GM23248 (cell line): ENCODE measurements around the gene MEF2B. TPM values are rescaled to one million over a fixed set of nuclear protein-coding genes. Genes with fewer than 3 reads are reported as not detected.
"Not testable (repeated sequence)": the region's sequence is repeated elsewhere in the genome, so short reads cannot be mapped to it uniquely, and the experiment has no call there.

Experiments used
- DNase-seq: peaks from one replicate; pipeline ENCODE4 v3.0.0-alpha.2; 2015
- H2AFZ ChIP-seq: fragments of 200-600 bp; sonication (generic); 2 replicates; pipeline ENCODE4 v1.6.1; 2016; ENCODE audit warnings: antibody characterized with exemption
- H3F3A ChIP-seq: fragments of 200-600 bp; sonication (generic); 2 replicates; pipeline ENCODE4 v1.6.1; 2016; ENCODE audit warnings: mild to moderate bottlenecking, antibody characterized with exemption, mixed run types; ENCODE audit not compliant: insufficient read depth
- H3K27ac ChIP-seq: fragments of 200-600 bp; sonication (generic); 2 replicates; pipeline ENCODE4 v1.5.1; 2016; ENCODE audit warnings: mild to moderate bottlenecking
- H3K27me3 ChIP-seq: fragments of 200-600 bp; sonication (generic); replicated peaks from 2 replicates; pipeline ENCODE4 v1.6.1; 2016; ENCODE audit warnings: mild to moderate bottlenecking; ENCODE audit not compliant: insufficient read depth
- H3K36me3 ChIP-seq: fragments of 200-600 bp; sonication (generic); 2 replicates; pipeline ENCODE4 v1.6.1; 2016; ENCODE audit warnings: low read depth, mild to moderate bottlenecking
- H3K4me1 ChIP-seq: fragments of 200-600 bp; sonication (generic); 2 replicates; pipeline ENCODE4 v1.6.1; 2016; ENCODE audit warnings: mild to moderate bottlenecking; ENCODE audit not compliant: insufficient read depth
- H3K4me2 ChIP-seq: fragments of 200-600 bp; sonication (generic); one replicate; pipeline ENCODE4 v1.6.1; 2016; ENCODE audit warnings: mild to moderate bottlenecking; ENCODE audit not compliant: unreplicated experiment
- H3K4me3 ChIP-seq: fragments of 200-600 bp; sonication (generic); 2 replicates; pipeline ENCODE4 v1.5.1; 2016; ENCODE audit warnings: mild to moderate bottlenecking
- H3K79me2 ChIP-seq: fragments of 200-600 bp; sonication (generic); 2 replicates; pipeline ENCODE4 v1.6.1; 2016; ENCODE audit warnings: mild to moderate bottlenecking; ENCODE audit not compliant: insufficient read depth
- H3K9ac ChIP-seq: fragments of 200-600 bp; sonication (generic); 2 replicates; pipeline ENCODE4 v1.6.1; 2016; ENCODE audit warnings: mild to moderate bottlenecking
- H3K9me2 ChIP-seq: fragments of 200-600 bp; sonication (generic); 2 replicates; pipeline ENCODE4 v1.6.1; 2016; ENCODE audit warnings: mixed run types, mild to moderate bottlenecking, moderate library complexity; ENCODE audit not compliant: insufficient read depth
- H3K9me3 ChIP-seq: fragments of 200-600 bp; sonication (generic); one replicate; pipeline ENCODE4 v1.6.1; 2017; ENCODE audit warnings: low read depth
- H4K20me1 ChIP-seq: fragments of 200-600 bp; sonication (generic); 2 replicates; pipeline ENCODE4 v1.6.0; 2016; ENCODE audit not compliant: insufficient read depth
- EZH2 ChIP-seq: fragments of 200-600 bp; sonication (generic); IDR thresholded peaks from 2 replicates; pipeline ENCODE4 v1.6.1; 2018; ENCODE audit warnings: antibody characterized with exemption, mild to moderate bottlenecking; ENCODE audit not compliant: insufficient read depth, poor library complexity, severe bottlenecking
- EZH2phosphoT487 ChIP-seq: fragments of 200-600 bp; sonication (generic); IDR thresholded peaks from 2 replicates; pipeline ENCODE4 v1.6.1; 2018; ENCODE audit warnings: antibody characterized with exemption, moderate library complexity, mild to moderate bottlenecking, low read depth; ENCODE audit not compliant: insufficient read depth
- WGBS, 2 experiments: methylation state at CpG; one replicate each; pipeline ENCODE4 v1.1.6; 2015 to 2017; ENCODE audit warnings: low lambda C conversion rate in 2 of 2, low coverage in 1 of 2; ENCODE audit errors: missing lambda C conversion rate in 2 of 2; 5-methylcytosine and 5-hydroxymethylcytosine counted together
- in situ Hi-C: fragments of 300-500 bp; cut with MboI; formaldehyde crosslinking; loops from 2 replicates; pipeline ENCODE4 v1.15.0; 2020
- polyA plus RNA-seq: library from polyadenylated mRNA; unstranded; fragments of >200 nt; fragmentation: Nextera tagmentation; extraction: Ambion mirVana; gene quantifications from 2 replicates; pipeline ENCODE4 v1.2.1, GENCODE V29; 2016
- total RNA-seq: library from RNA; depleted of rRNA; stranded (reverse); fragments of >200 nt; shearing (Covaris generic); gene quantifications from 2 replicates; pipeline ENCODE4 v1.2.3, GENCODE V29; 2014

Gene MEF2B
- total and polyA plus RNA-seq, 2 experiments from 2014 or later: 0.20 to 0.22 TPM

DNA sequence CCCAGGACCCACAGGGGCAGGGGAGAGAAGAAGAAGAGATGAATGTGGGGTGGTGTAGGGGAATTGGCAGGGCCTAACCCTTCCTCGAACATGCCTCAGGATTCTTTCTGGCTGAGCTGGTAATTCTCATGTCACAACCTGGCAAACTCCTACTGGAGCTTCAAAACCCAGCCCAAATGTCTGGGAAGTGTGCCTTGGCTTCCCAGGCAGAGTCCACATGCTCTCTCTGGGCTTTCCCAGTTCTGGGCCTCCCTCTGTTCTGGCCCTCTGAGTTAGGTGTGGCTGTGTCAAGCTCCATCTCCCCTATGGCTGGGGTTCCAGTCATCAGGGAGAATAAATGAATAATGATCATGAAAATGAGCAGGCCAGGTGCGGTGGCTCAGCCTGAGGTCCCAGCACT, 20.6 kb downstream of the MEF2B start:
- Histone ChIP-seq H3F3A (no peaks in the 10 kb centered on the region), H3K4me3 (no peak overlapping the region), H3K36me3 (no peaks in the 10 kb centered on the region), H3K4me1 (no peaks in the 10 kb centered on the region), H2AFZ (no peak overlapping the region), H3K27ac (no peak overlapping the region), H3K4me2 (no peak overlapping the region), H3K9me3 (no peaks in the 10 kb centered on the region), H3K79me2 (no peaks in the 10 kb centered on the region), H3K9ac (no peak overlapping the region), H3K27me3 (no peaks in the 10 kb centered on the region), H4K20me1 (no peaks in the 10 kb centered on the region), H3K9me2 (no peaks in the 10 kb centered on the region)
- no peak for TF ChIP-seq EZH2phosphoT487
- TF ChIP-seq EZH2: no peak
- in situ Hi-C loops: no loop called here
- DNase-seq: no peak
- 94 to 98% methylated on average over 2 of the region's 2 CpGs for WGBS, 2 experiments

- H3K4me2 ChIP-seq, H3K9me3 ChIP-seq, H3K4me3 ChIP-seq, H2AFZ ChIP-seq, H3K27ac ChIP-seq, H3K27me3 ChIP-seq, H4K20me1 ChIP-seq, in situ Hi-C loops, H3K4me1 ChIP-seq, H3F3A ChIP-seq, DNase-seq, H3K9me2 ChIP-seq, H3K79me2 ChIP-seq, H3K9ac ChIP-seq, H3K36me3 ChIP-seq: not testable (repeated sequence)
- 93 to 94% methylated on average over 8 of the region's 8 CpGs for WGBS, 2 experiments
These were observed 21.6 kb downstream of the MEF2B start for GRCh38 chr19:19148504-19148903.

- no peak for DNase-seq
- H3K27ac ChIP-seq: no peak overlapping the region
- no peaks in the 10 kb centered on the region for H3K9me2 ChIP-seq
- H3K36me3 ChIP-seq: no peaks in the 10 kb centered on the region
- H3F3A ChIP-seq: no peaks in the 10 kb centered on the region
- no peaks in the 10 kb centered on the region for H3K79me2 ChIP-seq
- no peaks in the 10 kb centered on the region for H3K4me1 ChIP-seq
- no peak overlapping the region for H3K9ac ChIP-seq
- no peak overlapping the region for H3K4me2 ChIP-seq
- in situ Hi-C loops: no loop called here
- TF ChIP-seq EZH2phosphoT487: no peak
- no peak for TF ChIP-seq EZH2
- no peaks in the 10 kb centered on the region for H3K27me3 ChIP-seq
- H3K4me3 ChIP-seq: no peak overlapping the region
- H4K20me1 ChIP-seq: no peaks in the 10 kb centered on the region
- H3K9me3 ChIP-seq: no peaks in the 10 kb centered on the region
- WGBS, 2 experiments: 86 to 90% methylated on average over 5 of the region's 5 CpGs
- no peak overlapping the region for H2AFZ ChIP-seq
These were observed 22.7 kb downstream of the MEF2B start for GRCh38 chr19:19147344-19147743.

DNA sequence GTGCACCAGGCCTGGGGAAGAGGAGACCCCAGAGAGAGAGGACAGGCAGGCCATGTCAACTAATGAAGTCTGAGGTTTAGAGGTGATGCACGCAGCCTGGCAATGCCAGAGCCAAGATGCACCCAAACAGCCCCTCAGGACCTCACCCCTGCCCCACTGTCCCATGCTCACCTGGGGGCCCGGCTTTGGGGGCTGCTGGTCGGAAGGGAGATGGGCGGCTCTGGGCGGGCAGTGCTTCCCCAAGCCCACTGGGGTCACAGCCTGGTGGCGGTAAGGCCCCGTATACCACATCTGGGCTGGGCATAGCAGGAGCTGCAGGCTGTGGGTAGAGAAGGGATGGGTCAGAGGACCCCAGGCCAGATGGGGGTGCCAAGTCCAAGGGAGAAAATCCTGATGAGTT, 23.2 kb downstream of the MEF2B start:
- no peak for TF ChIP-seq EZH2
- no peak for TF ChIP-seq EZH2phosphoT487
- in situ Hi-C loops: no loop called here
- Histone ChIP-seq H3F3A (no peaks in the 10 kb centered on the region), H3K9me2 (no peaks in the 10 kb centered on the region), H4K20me1 (no peaks in the 10 kb centered on the region), H2AFZ (no peak overlapping the region), H3K27me3 (no peaks in the 10 kb centered on the region), H3K36me3 (no peaks in the 10 kb centered on the region), H3K79me2 (no peaks in the 10 kb centered on the region), H3K4me1 (no peaks in the 10 kb centered on the region), H3K9ac (no peak overlapping the region), H3K4me3 (no peak overlapping the region), H3K4me2 (no peak overlapping the region), H3K27ac (no peak overlapping the region), H3K9me3 (no peaks in the 10 kb centered on the region)
- WGBS, 2 experiments: 98 to 100% methylated on average over 7 of the region's 7 CpGs
- no peak for DNase-seq

DNA sequence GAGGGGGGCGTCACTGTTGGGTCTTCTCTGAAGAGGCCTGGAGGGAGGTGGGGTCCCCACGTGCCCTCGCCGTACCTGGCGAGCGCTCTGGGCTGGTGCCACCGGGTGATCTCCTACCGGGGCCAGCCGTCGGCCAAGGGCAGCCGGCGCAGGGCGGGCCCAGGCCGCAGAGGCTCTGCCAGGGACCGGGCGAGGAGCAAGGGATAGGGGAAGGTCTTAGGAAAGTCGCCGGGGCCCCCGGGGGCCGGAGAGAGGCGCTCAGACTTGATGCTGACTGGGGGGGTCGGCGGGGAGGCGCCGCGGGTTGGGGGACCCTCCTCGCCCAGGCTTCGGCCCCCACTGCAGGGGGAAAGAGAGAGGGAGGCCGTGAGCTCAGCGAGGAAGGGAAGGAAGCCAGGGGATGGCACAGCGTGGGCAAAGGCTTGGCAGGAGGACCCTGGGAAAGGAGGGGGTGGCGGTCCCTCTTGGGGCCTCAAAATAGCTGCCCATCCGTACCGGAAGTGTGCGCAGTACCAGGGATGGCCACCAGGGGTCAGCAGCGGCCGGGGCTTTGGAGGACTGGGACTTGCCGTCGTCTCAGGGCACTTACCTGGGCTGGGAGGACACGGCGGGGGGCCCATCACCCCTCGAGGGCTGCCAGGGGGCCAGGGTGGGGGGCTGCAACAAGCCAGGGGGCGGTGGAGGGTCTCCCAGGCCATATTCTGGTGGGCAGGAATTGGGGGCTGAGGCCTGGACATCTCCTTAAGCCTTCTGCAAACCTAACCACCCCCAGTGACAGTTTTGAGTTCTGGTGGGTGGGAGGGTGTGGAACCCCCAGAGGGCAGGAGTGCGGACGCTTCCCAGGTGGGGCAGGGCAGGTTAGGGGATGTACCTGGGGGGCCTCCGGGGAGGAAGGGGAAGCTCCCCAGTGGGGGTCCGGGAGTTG, 24.1 kb downstream of the MEF2B start:
- no peak for TF ChIP-seq EZH2phosphoT487
- TF ChIP-seq EZH2: no peak
- Histone ChIP-seq H3K27ac (no peak overlapping the region), H4K20me1 (no peaks in the 10 kb centered on the region), H3K4me1 (no peaks in the 10 kb centered on the region), H3K27me3 (no peaks in the 10 kb centered on the region), H3K4me2 (peak overlapping the region; percentile 20), H3K9me2 (no peaks in the 10 kb centered on the region), H3K79me2 (no peaks in the 10 kb centered on the region), H2AFZ (peak overlapping the region; percentile 92), H3K4me3 (0 out of 2 replicates have a peak overlapping the region, but pooled peaks have one; percentile 34), H3K9me3 (no peaks in the 10 kb centered on the region), H3K36me3 (no peaks in the 10 kb centered on the region), H3F3A (no peaks in the 10 kb centered on the region), H3K9ac (peak overlapping the region; percentile 64)
- whole genome bisulfite sequencing, 2 experiments: 28 to 33% methylated on average over 17 to 47 of the region's 47 CpGs
- in situ Hi-C loops: no loop called here
- DNase-seq: peak; percentile 52
